LoVo (cell line): Measurements from ENCODE around the gene KCTD18.

Experiments
- DNase-seq: peaks from one replicate; pipeline ENCODE4 v3.0.0-alpha.2; 2016; ENCODE audit warnings: low spot score

Gene KCTD18

GRCh38 chr2:200509612-200510433, at the start of gene KCTD18:
TSS of gene KCTD18 (minus strand) at chr2:200510068. CDS start at chr2:200507016, 3,052 bp downstream.
- DNase-seq: peak; percentile 87

GRCh38 chr2:200540793-200541192, 30.9 kb upstream of the KCTD18 start:
- DNase-seq: no peak

GRCh38 chr2:200538139-200538538, 28.3 kb upstream of the KCTD18 start:
- no peak for DNase-seq

- DNase-seq: no peak
Measured at GRCh38 chr2:200534572-200534971, 24.7 kb upstream of the KCTD18 start.

- no peak for DNase-seq
Measured at GRCh38 chr2:200533754-200534153, 23.9 kb upstream of the KCTD18 start.

GRCh38 chr2:200528228-200528627, 18.4 kb upstream of the KCTD18 start:
- no peak for DNase-seq

- DNase-seq: peak; percentile 96
Measured at GRCh38 chr2:200525882-200526651, 16.2 kb upstream of the KCTD18 start, which contains the start of gene SGO2. TSS of gene SGO2 (plus strand) at chr2:200526207. CDS start at chr2:200532976, 6,769 bp downstream.

GRCh38 chr2:200525551-200525881, 15.6 kb upstream of the KCTD18 start:
- peak; percentile 3 for DNase-seq

- no peak for DNase-seq
Measured at GRCh38 chr2:200525066-200525465, 15.2 kb upstream of the KCTD18 start.

GRCh38 chr2:200523604-200524003, 13.7 kb upstream of the KCTD18 start:
- DNase-seq: no peak

GRCh38 chr2:200523158-200523557, 13.3 kb upstream of the KCTD18 start:
- DNase-seq: peak; percentile 14

GRCh38 chr2:200515155-200515554, 5.3 kb upstream of the KCTD18 start:
- no peak for DNase-seq

GRCh38 chr2:200509235-200509611, 645 bp downstream of the KCTD18 start:
- no peak for DNase-seq

GRCh38 chr2:200507179-200507578, 2.7 kb downstream of the KCTD18 start:
- DNase-seq: no peak

- DNase-seq: no peak
Measured at GRCh38 chr2:200506679-200507078, 3.2 kb downstream of the KCTD18 start.

GRCh38 chr2:200502196-200502595, 7.7 kb downstream of the KCTD18 start:
- no peak for DNase-seq

- DNase-seq: no peak
Measured at GRCh38 chr2:200498402-200499162, 11.3 kb downstream of the KCTD18 start.

GRCh38 chr2:200496696-200497095, 13.2 kb downstream of the KCTD18 start:
- no peak for DNase-seq

GRCh38 chr2:200494048-200494447, 15.8 kb downstream of the KCTD18 start:
- no peak for DNase-seq

GRCh38 chr2:200492656-200493055, 17.2 kb downstream of the KCTD18 start:
- DNase-seq: no peak

GRCh38 chr2:200490001-200490400, 19.9 kb downstream of the KCTD18 start:
- no peak for DNase-seq

- no peak for DNase-seq
Measured at GRCh38 chr2:200488169-200488568, 21.7 kb downstream of the KCTD18 start.

GRCh38 chr2:200486529-200486928, 23.3 kb downstream of the KCTD18 start:
- no peak for DNase-seq
